Adrenal gland (tissue), 12 donors: ENCODE measurements around the gene SPINT1. TPM values are rescaled to one million over a fixed set of nuclear protein-coding genes. Genes with fewer than 3 reads are reported as not detected.

ENCODE experiments used
- DNase-seq, 7 donors: peaks; one replicate each; pipeline ENCODE4 v3.0.0-alpha.2; 2019 to 2020
- H3K27ac ChIP-seq, 5 donors: fragments of 200-600 bp; sonication (generic) in 4 of 5; 1 replicate in 3 of 5; 2 replicates in 2 of 5; pipeline versions ENCODE4 v1.5.1 to v1.8.0; 2016 to 2020; ENCODE audit warnings: mild to moderate bottlenecking in 1 of 5
- H3K27me3 ChIP-seq: fragments of 200-600 bp; 2 replicates; pipeline ENCODE4 v1.8.0; 2021
- H3K36me3 ChIP-seq, 2 donors: fragments of 200-600 bp; replicated peaks in 1 of 2; 1 replicate in 1 of 2; 2 replicates in 1 of 2; pipeline versions ENCODE4 v1.5.1 to v1.8.0; 2018 to 2022
- H3K4me1 ChIP-seq, 2 donors: fragments of 200-600 bp; replicated peaks in 1 of 2; 1 replicate in 1 of 2; 2 replicates in 1 of 2; pipeline versions ENCODE4 v1.5.1 to v1.8.0; 2018 to 2021
- H3K4me3 ChIP-seq, 4 donors: fragments of 200-600 bp; sonication (generic) in 3 of 4; one replicate each; pipeline ENCODE4 v1.5.1; 2016 to 2018
- H3K9me3 ChIP-seq, 3 donors: fragments of 200-600 bp; sonication (generic) in 1 of 3; replicated peaks in 1 of 3; 1 replicate in 2 of 3; 2 replicates in 1 of 3; pipeline versions ENCODE4 v1.5.1 to v1.8.0; 2016 to 2021
- CTCF ChIP-seq, 6 experiments: fragments of 450-650 bp in 4 of 6; fragments of 200-600 bp in 2 of 6; sonication (generic) in 1 of 6; IDR thresholded peaks; 1 replicate in 5 of 6; 2 replicates in 1 of 6; pipeline versions ENCODE4 v1.5.1 to v1.8.0; 2016 to 2021; ENCODE audit warnings: antibody characterized with exemption in 6 of 6, mild to moderate bottlenecking in 2 of 6, moderate library complexity in 1 of 6
- POLR2A ChIP-seq, 2 donors: fragments of 450-650 bp; IDR thresholded peaks; one replicate each; pipeline ENCODE4 v1.6.1; 2017; ENCODE audit warnings: antibody characterized with exemption in 2 of 2, mild to moderate bottlenecking in 2 of 2, moderate library complexity in 1 of 2
- WGBS, 4 donors: extraction: QIAGEN DNeasy Blood & Tissue Kit in 2 of 4; methylation state at CpG; one replicate each; pipeline versions ENCODE4 v1.1.5 to v1.1.7; 2013 to 2017; 5-methylcytosine and 5-hydroxymethylcytosine counted together
- intact Hi-C, 2 donors: fragments of 100-400 bp; cut with DNase I; formaldehyde crosslinking; loops; one replicate each; pipeline versions ENCODE4 v1.14.1 to v1.15.0; 2022 to 2023
- polyA plus RNA-seq, 3 donors: library from polyadenylated mRNA; stranded (reverse); fragments of 200-250 nt in 2 of 3; fragments of 350-450 nt in 1 of 3; fragmentation: Illumina TruSeq in 1 of 3; extraction: RNeasy Lipid Tissue Mini Kit (QIAGEN cat#74804) in 1 of 3; gene quantifications; one replicate each; pipeline ENCODE4 v1.2.3, GENCODE V29; 2013 to 2014
- total RNA-seq, 9 donors: library from RNA; depleted of rRNA in 4 of 9; stranded (reverse); fragments of >200 nt in 4 of 9; fragments of 120-200 nt in 1 of 9; fragmentation: NEBNext Ultra II Directional in 1 of 9; extraction: Animal tissue kit (Norgen Biotek cat#: 25700) in 1 of 9; gene quantifications; one replicate each; pipeline versions ENCODE4 v1.1.0 to v1.2.4, GENCODE V29; 2013 to 2023
- donor health status: healthy with polysubstance abuse.
- donor health status: Bipolar disorder and iron deficiency.
- donor health status: DM: yes; HTN: yes; CAD: no.
- donor health status: DM: no; HTN: no; CAD: no.
- donor health status: DM: no; HTN: no; CAD: no.
- donor health status: DM: yes; HTN: yes; CAD: no.

The SPINT1 gene
- total and polyA plus RNA-seq, 12 donors: 0.17 to 5.1 (median 1.2) TPM

GRCh38 chr15:40891810-40892446 lies 48.1 kb downstream of the SPINT1 start:
- intact Hi-C loops: loop anchor here (2.0 to 10.0 kb wide), 4 partner anchors 33 to 197 kb away; partner anchors contain the start of gene RAD51 (in 1 of the 2)
- H3K27me3 ChIP-seq: no peaks in the 10 kb centered on the region
- peak in 5 of 7 donors; percentile 36 to 71 (median 60) for DNase-seq

GRCh38 chr15:40892447-40893012 lies 48.7 kb downstream of the SPINT1 start:
- DNase-seq: no peak
- Histone ChIP-seq H3K4me3 (no peak overlapping the region), H3K4me1 (peaks cover 0 to 17% of the 10 kb centered on the region in 2 donors), H3K9me3 (no peaks in the 10 kb centered on the region), H3K27me3 (no peaks in the 10 kb centered on the region), H3K27ac (no peak overlapping the region), H3K36me3 (peaks cover 0 to 18% of the 10 kb centered on the region in 2 donors)
- WGBS, 4 donors: 70 to 86% (median 81%) methylated on average over 2 of the region's 2 CpGs
- TF ChIP-seq POLR2A (IDR thresholded peaks at IDR 0.05) (no peak), CTCF (IDR thresholded peaks at IDR 0.05) (no peak)
- intact Hi-C loops: loop anchor here (2.0 to 10.0 kb wide), 4 partner anchors 34 to 198 kb away; partner anchors contain the start of gene RAD51 (in 1 of the 2)

More at GRCh38 chr15:40891810-40892446, 48.1 kb downstream of the SPINT1 start:
- no peaks in the 10 kb centered on the region for H3K9me3 ChIP-seq
- H3K4me3 ChIP-seq: no peak overlapping the region
- H3K4me1 ChIP-seq: peaks cover 0 to 11% of the 10 kb centered on the region in 2 donors
- peaks cover 0 to 12% of the 10 kb centered on the region in 2 donors for H3K36me3 ChIP-seq
- WGBS, 4 donors: 5 to 9% (median 8%) methylated on average over 4 of the region's 4 CpGs
- no peak overlapping the region for H3K27ac ChIP-seq
- TF ChIP-seq POLR2A (IDR thresholded peaks at IDR 0.05): no peak
- peak; percentile 52 to 71 (median 62) for TF ChIP-seq CTCF (IDR thresholded peaks at IDR 0.05)

- no peak overlapping the region for H3K27ac ChIP-seq
- peak in 1 of 7 donors; percentile 32 for DNase-seq
Observed at GRCh38 chr15:40893019-40893670, 49.3 kb downstream of the SPINT1 start.

More at GRCh38 chr15:40893019-40893670, 49.3 kb downstream of the SPINT1 start:
- Histone ChIP-seq H3K4me1 (peaks cover 0 to 18% of the 10 kb centered on the region in 2 donors), H3K4me3 (no peak overlapping the region), H3K36me3 (peaks cover 0 to 21% of the 10 kb centered on the region in 2 donors), H3K9me3 (no peaks in the 10 kb centered on the region), H3K27me3 (no peaks in the 10 kb centered on the region)
- WGBS, 4 donors: 76 to 84% (median 82%) methylated on average over 22 of the region's 22 CpGs
- intact Hi-C loops: loop anchor here (2.0 to 10.0 kb wide), 4 partner anchors 34 to 198 kb away; partner anchors contain the start of gene RAD51 (in 1 of the 2)
- TF ChIP-seq CTCF (IDR thresholded peaks at IDR 0.05) (no peak), POLR2A (IDR thresholded peaks at IDR 0.05) (no peak)
